Measurements from ENCODE around the gene DIPK1C.

- TF ChIP-seq CTCF (conservative IDR thresholded peaks at IDR 0.05; ENCODE audit: low read depth, low read length) (no peak), CEBPB (IDR thresholded peaks at IDR 0.05; ENCODE audit: low read depth, low read length) (no peak)
Observed at GRCh38 chr18:74434466-74434865, 22.6 kb downstream of the DIPK1C start.

Data from IMR-90 (cell line).